Osteoblast (primary cell): ENCODE measurements around the gene SAMD10. TPM values are rescaled to one million over a fixed set of nuclear protein-coding genes. Genes with fewer than 3 reads are reported as not detected.

ENCODE experiments used
- DNase-seq: peaks from one replicate; pipeline ENCODE4 v3.0.0; 2011; ENCODE audit warnings: low spot score, mixed read lengths; ENCODE audit not compliant: insufficient read length; ENCODE audit errors: missing footprints
- H2AFZ ChIP-seq: 2 replicates; pipeline ENCODE4 v1.6.0; 2011; ENCODE audit warnings: mild to moderate bottlenecking, low read length
- H3K27ac ChIP-seq: 2 replicates; pipeline ENCODE4 v1.5.1; 2011; ENCODE audit warnings: mild to moderate bottlenecking, low read depth, low read length, moderate library complexity
- H3K27me3 ChIP-seq: 2 replicates; pipeline ENCODE4 v1.6.0; 2012; ENCODE audit warnings: mild to moderate bottlenecking, control low read depth, inconsistent platforms, low read length, moderate library complexity; ENCODE audit not compliant: insufficient read depth
- H3K36me3 ChIP-seq: 2 replicates; pipeline ENCODE4 v1.5.1; 2011; ENCODE audit warnings: mild to moderate bottlenecking, low read length, control low read depth, moderate library complexity; ENCODE audit not compliant: insufficient read depth
- H3K4me1 ChIP-seq: 2 replicates; pipeline ENCODE4 v1.5.1; 2011; ENCODE audit warnings: mild to moderate bottlenecking, low read length, control low read depth, moderate library complexity; ENCODE audit not compliant: insufficient read depth
- H3K4me2 ChIP-seq: 2 replicates; pipeline ENCODE4 v1.6.0; 2011; ENCODE audit warnings: mild to moderate bottlenecking, low read length; ENCODE audit not compliant: insufficient read depth
- H3K4me3 ChIP-seq: fragments of 200-600 bp; sonication (generic); 3 replicates; pipeline ENCODE4 v1.5.1; 2012; ENCODE audit warnings: mild to moderate bottlenecking, low read length, inconsistent platforms; ENCODE audit not compliant: insufficient read depth
- H3K79me2 ChIP-seq: 2 replicates; pipeline ENCODE4 v1.6.0; 2012; ENCODE audit warnings: mild to moderate bottlenecking, low read length, control low read depth, inconsistent platforms; ENCODE audit not compliant: insufficient read depth
- H3K9me3 ChIP-seq: 2 replicates; pipeline ENCODE4 v1.5.1; 2011; ENCODE audit warnings: low read depth, low read length, control low read depth
- H4K20me1 ChIP-seq: 2 replicates; pipeline ENCODE4 v1.6.0; 2012; ENCODE audit warnings: mild to moderate bottlenecking, low read length, control low read depth; ENCODE audit not compliant: insufficient read depth
- CTCF ChIP-seq: IDR thresholded peaks from 2 replicates; pipeline ENCODE4 v1.5.1; 2011; ENCODE audit warnings: mild to moderate bottlenecking, low read depth, low read length, moderate library complexity; ENCODE audit errors: extremely low read depth
- total RNA-seq: library from RNA; depleted of rRNA; stranded (reverse); fragments of >200 nt; gene quantifications from 2 replicates; pipeline ENCODE4 v1.2.3, GENCODE V29; 2012

SAMD10 gene
- total RNA-seq, 1 donor, result 1.4 TPM

DNA sequence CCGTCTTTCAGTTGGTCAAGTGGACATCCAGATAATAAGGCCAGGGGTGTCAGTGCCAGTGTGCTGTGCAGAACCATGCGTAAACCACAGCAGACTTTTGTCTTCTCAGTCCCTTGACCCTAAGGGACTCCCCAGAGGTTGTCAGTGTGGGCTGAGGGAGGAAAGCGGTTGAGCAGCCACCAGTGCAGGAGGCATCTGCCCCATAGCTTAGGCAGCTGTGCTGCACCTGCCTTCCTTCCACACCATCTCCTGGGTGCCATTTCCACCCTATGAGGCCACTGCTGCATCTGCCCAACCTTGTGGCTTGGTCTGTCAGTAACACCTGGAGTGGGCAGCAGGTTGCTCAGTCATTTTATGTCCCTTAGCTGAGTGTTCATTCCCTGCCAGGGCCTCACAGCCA is 27.5 kb upstream of the SAMD10 start:
- H3K4me2 ChIP-seq, result no peak overlapping the region
- no peak for TF ChIP-seq CTCF
- peaks cover 33% of the 10 kb centered on the region for H4K20me1 ChIP-seq
- no peak overlapping the region for H3K4me3 ChIP-seq
- H3K27me3 ChIP-seq, result no peaks in the 10 kb centered on the region
- H3K9me3 ChIP-seq, result no peaks in the 10 kb centered on the region
- H3K4me1 ChIP-seq, result no peaks in the 10 kb centered on the region
- peaks cover 58% of the 10 kb centered on the region for H3K36me3 ChIP-seq
- no peak overlapping the region for H3K27ac ChIP-seq
- H3K79me2 ChIP-seq, result peaks cover 23% of the 10 kb centered on the region
- H2AFZ ChIP-seq, result no peak overlapping the region
- DNase-seq, result no peak

- TF ChIP-seq CTCF, result no peak
These were observed 27.0 kb upstream of the SAMD10 start for GRCh38 chr20:64006490-64006889.

DNA sequence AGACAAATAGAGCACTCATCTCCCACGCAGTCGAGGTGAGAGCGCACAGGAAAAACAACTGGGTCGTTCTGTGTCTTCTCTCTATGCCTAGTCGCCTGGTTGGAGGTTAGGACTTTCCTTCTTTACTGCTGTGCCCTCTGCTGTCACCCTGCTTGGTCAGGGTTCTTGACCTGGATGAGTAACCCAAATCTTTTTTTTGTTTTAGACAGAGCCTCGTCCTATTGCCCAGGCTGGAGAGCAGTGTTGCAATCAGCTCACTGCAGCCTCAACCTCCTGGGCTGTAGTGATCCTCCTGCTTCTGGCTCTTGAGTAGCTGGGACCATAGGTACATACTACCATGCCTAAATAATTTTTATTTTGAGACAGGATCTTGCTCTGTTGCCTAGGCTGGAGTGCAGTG is 26.0 kb upstream of the SAMD10 start:
- no peaks in the 10 kb centered on the region for H3K27me3 ChIP-seq
- H4K20me1 ChIP-seq, result peaks cover 33% of the 10 kb centered on the region
- no peak overlapping the region for H3K4me3 ChIP-seq
- no peak for DNase-seq
- H3K79me2 ChIP-seq, result peaks cover 22% of the 10 kb centered on the region
- no peaks in the 10 kb centered on the region for H3K4me1 ChIP-seq
- peaks cover 57% of the 10 kb centered on the region for H3K36me3 ChIP-seq
- H3K27ac ChIP-seq, result no peak overlapping the region
- H2AFZ ChIP-seq, result no peak overlapping the region
- no peak for TF ChIP-seq CTCF
- H3K4me2 ChIP-seq, result no peak overlapping the region
- no peaks in the 10 kb centered on the region for H3K9me3 ChIP-seq

More at GRCh38 chr20:64006490-64006889, 27.0 kb upstream of the SAMD10 start:
- Histone ChIP-seq H3K36me3 (peaks cover 59% of the 10 kb centered on the region), H2AFZ (no peak overlapping the region), H4K20me1 (peaks cover 33% of the 10 kb centered on the region), H3K27me3 (no peaks in the 10 kb centered on the region), H3K4me2 (no peak overlapping the region), H3K27ac (no peak overlapping the region), H3K79me2 (peaks cover 23% of the 10 kb centered on the region), H3K9me3 (no peaks in the 10 kb centered on the region), H3K4me3 (no peak overlapping the region), H3K4me1 (no peaks in the 10 kb centered on the region)
- no peak for DNase-seq

GRCh38 chr20:64003960-64004725 is 24.7 kb upstream of the SAMD10 start:
- DNase-seq, result no peak
- Histone ChIP-seq H3K27ac (no peak overlapping the region), H3K4me2 (no peak overlapping the region), H3K4me3 (no peak overlapping the region), H3K36me3 (peaks cover 57% of the 10 kb centered on the region), H3K9me3 (no peaks in the 10 kb centered on the region), H2AFZ (no peak overlapping the region), H3K4me1 (no peaks in the 10 kb centered on the region), H4K20me1 (peaks cover 23% of the 10 kb centered on the region), H3K79me2 (peaks cover 14% of the 10 kb centered on the region), H3K27me3 (no peaks in the 10 kb centered on the region)
- TF ChIP-seq CTCF, result no peak
